Stimulated activated CD8-positive, alpha-beta memory T cell treated with anti-CD3 and anti-CD28 coated beads, Interleukin-15, amount 100 ng/mL, for 48 hours (primary cell): ENCODE data around the gene VCX3A.
"Not testable (repeated sequence)": the region's sequence is repeated elsewhere in the genome, so short reads cannot be mapped to it uniquely, and the experiment has no call there.

Experiments used
- DNase-seq, 2 donors: peaks; one replicate each; pipeline ENCODE4 v3.0.0-alpha.2; 2020; ENCODE audit warnings: low read depth in 2 of 2

The VCX3A gene

GRCh38 chrX:6535018-6535417, at the start of gene VCX3A:
TSS of gene VCX3A (minus strand) at chrX:6535118. CDS start at chrX:6534497, 621 bp downstream.
- not testable (repeated sequence) for DNase-seq

DNA sequence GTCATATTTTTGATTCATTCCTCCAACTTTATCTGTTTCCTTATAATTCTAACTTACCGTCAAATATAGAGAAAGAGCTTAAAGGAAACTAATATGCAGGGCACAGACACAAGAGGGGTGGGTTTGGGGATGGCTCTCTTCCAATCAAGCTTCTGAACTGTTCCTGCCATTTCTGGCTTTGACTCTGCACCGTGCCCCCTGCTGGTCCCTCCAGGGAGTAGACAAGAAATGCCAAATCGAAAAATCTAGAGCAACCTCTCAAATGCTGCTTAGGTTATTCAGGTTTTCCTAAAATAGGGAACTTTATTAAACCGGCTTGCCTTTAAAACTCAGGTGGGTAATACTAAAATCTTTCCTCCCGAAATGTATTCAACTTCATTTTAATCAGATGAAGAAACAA, 39.8 kb upstream of the VCX3A start:
- DNase-seq: no peak

- DNase-seq: no peak
Measured at GRCh38 chrX:6568031-6568430, 33.1 kb upstream of the VCX3A start.

GRCh38 chrX:6558979-6559378, 24.1 kb upstream of the VCX3A start:
- DNase-seq: no peak

DNA sequence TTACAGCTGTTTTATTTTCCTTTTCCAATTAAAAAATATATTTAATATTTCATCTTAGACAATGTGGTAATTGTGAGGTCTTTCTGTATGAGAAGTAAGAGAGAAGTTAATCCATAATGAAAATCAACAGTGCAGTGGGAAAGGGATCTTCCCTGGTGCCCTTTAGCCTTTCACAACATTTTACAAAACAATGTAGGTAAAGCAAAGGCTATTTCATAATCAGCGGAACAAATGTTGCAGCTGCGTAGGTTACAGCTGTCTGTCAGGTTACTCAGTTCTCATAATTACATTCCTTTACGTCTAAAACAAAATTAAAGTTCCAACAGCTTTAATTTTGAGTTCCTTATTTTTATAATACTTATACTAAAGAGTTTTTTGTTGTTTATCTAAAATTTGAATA, 22.8 kb upstream of the VCX3A start:
- no peak for DNase-seq

DNA sequence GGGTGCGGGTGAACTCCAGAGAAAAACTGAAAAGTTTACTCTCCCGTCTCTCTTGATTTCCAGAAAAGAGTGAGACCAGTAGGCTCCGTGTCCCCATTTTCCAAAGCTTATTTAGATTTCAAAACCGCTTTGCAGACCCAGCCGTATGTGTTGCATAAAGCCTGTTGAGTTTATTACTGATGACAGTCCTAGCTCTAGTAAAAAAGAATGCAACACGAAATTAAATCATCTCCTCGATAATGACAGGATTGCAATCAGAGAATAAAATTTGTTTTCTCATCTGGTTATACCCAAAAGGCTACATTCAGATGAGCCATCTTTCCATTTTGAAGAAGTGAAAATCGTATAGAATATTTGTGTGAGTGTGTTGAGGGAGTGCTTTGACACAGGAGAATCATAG, 16.1 kb upstream of the VCX3A start:
- no peak for DNase-seq

GRCh38 chrX:6545712-6546111, 10.8 kb upstream of the VCX3A start:
- DNase-seq: no peak

DNA sequence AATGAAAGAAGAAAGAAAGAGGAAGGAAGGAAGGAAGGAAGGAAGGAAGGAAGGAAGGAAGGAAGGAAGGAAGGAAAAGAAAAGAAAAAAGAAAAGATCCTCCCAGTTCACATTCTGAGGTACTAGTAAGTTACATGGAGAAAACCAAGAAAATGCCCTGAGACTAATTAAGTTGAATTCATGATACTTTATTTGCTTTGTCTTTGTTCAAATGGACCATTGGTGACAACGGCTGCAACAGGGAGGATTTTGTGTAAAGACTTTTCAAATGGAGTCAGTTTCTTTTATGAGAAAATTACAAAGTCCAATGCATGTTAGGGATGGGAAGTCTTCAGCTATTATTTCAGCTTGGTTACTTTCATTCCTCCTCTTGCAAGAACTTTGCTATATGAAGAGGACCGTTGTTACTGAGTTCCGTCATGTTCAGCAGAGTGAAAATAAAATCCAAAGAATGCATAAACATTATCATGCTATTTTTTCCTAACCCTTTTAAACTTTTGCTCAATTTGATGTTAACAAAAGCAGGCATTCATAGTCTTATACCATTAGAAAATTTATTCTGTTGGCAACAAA, 8.3 kb downstream of the VCX3A start:
- DNase-seq: no peak

DNA sequence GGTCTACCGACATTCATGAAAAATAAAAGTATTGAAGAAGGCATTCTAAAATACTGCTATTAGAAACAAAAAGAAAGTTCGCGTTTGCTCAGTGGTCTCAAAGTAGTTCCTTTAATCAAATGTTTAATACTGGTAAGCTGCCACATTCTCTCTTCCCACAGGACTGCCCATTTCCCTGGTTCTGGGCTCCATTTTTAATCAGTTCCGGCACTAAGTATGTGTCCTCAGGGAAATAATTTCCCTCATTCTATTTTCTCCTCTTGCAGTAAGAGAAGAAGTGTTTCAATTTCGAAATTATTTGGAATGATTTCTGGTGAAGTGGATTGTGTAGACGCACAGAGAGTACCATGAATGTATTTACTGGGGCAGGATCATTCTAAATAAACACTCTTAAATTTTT, 17.5 kb downstream of the VCX3A start:
- DNase-seq: no peak

- DNase-seq: no peak
Measured at GRCh38 chrX:6506444-6506843, 28.5 kb downstream of the VCX3A start.

DNA sequence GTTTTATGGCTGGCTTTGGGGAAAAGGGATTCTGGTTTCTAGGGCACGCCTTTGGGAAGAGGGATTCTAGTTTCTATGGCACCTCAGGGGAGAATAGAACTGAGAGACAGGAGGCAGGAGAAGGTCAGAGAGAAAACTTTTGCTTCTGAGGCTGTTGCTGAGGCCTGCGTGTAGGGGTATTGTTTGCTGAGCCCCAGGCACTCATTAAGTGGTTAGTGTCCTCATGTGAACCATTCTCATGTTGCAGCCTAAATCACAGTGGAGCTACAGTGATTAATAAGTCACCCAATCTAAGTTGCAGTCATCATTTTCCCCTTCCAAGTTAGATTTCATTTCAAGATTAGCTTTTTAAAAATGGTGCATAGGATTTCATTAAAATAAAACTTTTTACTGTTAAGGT, 29.0 kb downstream of the VCX3A start:
- DNase-seq: no peak

DNA sequence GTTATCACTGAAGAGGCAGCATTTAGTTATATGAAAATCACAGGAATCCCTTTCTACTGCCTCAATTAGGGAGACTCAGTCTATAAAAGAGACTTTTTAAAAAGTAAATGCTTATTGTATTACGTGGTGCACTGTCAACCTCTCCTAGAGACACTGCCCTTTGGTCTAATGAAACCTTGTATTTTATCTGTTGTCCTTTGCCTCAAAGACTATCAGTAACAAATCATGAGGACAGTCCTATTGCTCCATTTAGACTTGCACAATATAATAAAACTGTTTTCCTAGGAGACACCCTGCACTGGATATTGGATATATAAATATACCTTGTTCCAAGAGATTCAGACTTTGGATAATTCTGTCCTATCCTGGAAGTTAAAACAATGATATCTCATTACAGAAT, 34.2 kb downstream of the VCX3A start:
- DNase-seq: no peak

- no peak for DNase-seq
Measured at GRCh38 chrX:6498324-6498723, 36.6 kb downstream of the VCX3A start.
